ENCODE data around the gene PARP1.
"Not testable (repeated sequence)": the region's sequence is repeated elsewhere in the genome, so short reads cannot be mapped to it uniquely, and the experiment has no call there.

PARP1 gene

DNA sequence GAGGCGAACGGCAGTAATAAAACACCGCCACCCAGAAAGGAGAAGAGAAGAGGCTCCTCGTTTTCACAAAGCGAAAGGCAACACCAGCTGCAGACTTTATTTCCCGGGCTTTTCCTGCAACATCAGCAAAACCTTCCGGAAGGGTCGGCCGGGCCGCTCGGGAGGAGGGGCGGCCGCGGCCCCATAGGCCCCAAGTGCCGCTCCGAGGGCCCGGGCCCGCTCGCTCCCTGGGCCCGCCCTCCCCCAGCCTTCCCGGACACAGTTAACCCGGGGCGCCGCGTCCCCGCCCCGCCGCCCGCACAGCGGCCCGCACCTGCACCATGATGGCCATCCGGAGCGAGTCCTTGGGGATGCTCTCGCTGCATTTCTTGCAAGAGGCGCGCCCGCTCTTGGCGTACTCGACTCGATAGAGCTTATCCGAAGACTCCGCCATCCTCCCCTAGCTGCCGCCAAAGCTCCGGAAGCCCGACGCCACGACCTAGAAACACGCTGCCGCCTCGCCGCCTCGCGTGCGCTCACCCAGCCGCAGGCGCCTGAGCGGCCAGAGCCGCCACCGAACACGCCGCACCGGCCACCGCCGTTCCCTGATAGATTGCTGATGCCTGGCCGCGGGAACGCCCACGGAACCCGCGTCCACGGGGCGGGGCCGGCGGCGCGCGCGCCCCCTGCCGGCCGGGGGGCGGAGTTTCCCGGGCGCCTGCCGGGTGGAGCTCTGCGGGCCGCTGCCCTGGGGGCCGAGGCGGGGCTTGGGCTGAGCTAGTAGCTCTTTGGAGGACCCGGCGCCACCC, at the start of gene PARP1:
Gene PARP1 (minus strand): TSS at position 597 of the 788 bp plus-strand sequence. CDS start 164 bp downstream, at position 433.
- peak; percentile 87 for DNase-seq

DNA sequence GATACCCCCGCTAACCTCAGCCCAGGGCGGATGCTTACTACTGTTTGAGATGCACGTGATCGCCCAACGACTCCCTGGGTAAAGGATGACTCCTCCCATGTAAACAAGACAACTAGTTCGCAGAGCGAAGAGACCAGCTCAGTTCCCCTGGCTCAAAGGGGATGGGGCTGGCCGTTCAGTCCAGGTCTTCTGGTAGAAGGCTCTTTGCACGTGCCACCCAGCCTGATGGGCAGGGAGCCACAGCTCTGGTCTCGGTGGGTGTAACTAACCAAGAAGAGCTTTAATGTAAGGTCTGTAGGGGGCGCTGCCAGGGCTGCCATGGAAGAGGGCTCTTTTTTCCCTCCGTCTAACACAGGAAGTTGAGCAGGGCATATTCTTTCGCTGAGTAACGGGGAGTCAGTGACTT, 49.4 kb upstream of the PARP1 start:
- DNase-seq = no peak

DNA sequence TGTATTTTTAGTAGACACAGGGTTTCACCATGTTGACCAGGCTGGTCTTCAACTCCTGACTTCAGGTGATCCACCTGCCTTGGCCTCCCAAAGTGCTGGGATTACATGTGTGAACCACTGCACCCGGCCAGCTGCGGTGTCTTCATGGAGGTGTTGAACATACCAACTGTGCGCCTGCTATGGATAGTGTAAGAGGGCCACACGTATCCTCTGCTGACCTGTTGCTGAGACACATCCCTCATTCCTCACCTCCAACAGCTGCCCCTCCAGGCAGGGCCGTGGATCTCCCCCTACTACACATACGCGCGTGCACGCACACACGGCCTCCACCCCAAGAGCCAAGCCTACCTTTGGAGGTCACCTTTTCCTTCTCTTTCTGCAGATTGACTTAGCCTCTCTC, 48.0 kb upstream of the PARP1 start:
- DNase-seq = no peak

DNA sequence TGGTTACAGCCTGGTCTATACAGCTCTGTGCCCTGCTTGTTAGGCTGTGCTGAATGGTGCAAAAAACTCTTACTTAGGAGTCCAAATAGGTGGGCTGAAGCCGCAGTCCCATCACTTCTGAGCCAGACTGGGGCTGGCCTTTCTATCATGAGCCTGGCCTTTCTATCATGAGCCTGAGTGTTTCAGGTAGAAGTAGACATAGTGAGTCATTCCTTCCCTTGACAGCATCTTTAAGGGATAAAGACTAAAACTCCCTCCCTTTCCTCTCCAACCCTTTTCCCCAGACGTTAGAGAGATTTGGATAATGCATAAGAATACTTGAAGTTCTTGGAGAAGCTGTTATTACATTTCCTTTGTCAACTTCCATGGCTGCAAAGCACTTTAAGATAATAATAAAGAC, 46.5 kb upstream of the PARP1 start:
- DNase-seq = peak; percentile 50

DNA sequence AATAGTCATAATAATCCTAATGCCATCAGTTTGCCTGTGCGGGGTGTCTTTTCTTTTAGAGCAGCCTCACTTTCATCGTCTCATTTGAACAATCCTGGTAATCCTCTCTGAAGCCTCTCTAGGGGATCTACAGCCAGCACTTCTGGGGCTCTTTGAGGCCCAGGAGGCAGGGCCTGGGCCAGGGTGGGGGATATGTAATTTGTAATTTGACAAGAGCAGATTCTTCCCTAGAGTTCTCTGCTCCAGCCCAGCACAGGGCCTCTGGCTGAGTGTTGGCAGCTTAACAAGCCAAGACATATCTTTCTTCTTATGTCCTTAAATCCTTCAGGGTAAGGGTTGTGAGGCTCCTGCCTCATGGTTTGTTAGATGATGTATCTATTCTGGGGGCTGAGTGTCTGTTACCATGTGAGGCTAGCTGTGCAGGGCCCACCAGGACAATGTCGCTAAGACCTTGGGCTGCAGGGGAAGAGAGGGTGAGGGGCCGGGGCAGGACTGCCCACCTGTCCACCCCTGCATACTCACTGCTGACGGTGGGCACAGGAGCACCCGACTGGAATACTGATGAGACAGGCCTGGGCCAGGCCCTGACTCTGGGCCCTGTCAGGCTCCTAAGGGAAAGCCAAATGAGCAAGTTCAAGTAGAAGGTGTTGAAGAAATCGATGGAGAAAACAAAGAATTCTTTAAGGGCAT, 45.3 kb upstream of the PARP1 start:
- DNase-seq = no peak

DNA sequence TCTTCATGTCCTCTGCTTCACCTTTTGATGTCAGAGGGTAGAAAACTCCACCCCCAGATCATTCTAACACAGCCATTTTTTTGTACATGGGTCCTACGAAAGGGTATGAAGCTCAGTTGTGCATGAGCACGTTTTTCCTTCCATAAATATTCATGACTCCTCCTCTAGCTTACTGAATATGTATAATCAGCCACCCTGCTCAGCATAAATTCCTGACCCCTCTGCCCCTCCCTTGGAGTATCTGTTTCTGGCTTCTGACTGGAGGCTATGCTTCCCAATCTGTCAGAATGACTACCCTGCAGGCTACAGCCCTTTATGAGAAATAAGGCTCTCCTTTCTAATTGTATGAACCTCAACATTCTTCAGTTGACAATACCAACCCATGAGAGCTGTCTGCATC, 42.8 kb upstream of the PARP1 start:
- DNase-seq = no peak

DNA sequence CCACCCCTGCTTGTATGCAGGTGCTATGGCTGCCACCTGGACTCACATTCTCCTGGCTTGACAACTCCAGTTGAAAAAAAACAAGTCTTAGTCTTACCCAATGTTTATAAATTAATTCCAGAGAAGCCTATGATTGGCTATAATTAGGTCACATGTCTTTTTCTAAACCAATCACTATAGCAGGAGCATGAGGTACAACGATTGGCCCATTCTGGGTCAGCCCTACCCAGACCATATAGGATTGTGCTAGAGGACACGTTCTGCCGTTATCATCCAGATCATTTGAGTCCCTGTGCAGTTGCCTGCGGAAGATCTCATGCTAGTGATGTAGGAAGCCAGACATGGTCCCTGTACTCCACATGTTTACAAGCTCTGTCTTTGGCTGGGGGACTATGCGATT, 41.9 kb upstream of the PARP1 start:
- no peak for DNase-seq

DNA sequence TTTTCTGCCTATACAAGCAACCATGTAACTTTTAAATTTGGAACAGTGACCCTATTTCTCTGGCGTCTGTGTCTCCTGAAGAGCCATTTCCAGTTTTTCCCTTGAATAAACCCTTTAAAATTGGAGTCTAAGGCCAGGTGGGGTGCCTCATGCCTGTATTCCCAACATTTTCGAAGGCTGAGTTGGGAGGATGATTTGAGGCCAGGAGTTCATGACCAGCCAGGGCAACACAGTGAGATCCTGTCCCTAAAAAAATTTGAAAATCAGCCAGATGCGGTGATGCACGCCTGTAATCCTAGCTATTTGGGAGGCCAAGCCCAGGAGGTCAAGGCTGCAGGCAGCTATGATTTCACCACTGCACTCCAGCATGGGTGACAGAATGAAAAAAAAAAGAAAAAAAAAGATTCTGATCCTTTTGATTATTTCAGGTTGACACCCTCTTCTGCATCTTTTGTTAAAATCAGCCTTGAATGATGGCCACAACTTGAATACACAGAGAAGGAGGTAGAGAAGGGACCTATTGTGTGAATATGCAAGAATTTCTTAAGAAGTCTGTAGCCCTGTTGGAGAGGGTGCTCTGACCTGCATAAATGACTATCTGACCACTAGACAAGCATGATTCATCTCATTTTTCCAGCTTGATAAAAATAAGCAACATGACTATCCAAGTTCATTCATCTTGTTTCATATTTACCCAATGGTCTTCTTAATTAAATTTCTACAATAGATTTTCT, 40.2 kb upstream of the PARP1 start:
- no peak for DNase-seq

DNA sequence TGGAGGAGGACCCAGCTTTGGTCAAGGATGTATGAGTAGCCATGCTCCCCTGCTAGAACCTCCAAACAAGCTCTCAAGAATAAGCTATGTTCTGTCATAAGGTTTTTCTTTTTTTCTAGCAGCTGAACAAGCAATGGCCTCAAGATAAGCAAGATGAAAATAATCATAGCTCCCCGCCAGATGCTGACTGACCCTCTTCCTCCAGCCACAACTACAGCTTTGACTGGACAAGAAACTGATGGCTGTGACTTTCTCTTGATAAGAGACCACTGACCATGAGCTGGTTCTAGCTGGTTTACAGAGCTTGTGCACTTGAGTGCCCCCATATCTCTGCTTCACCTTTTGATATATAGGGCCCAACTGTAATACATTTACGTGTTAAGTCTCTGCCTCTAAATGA, 38.2 kb upstream of the PARP1 start:
- DNase-seq = no peak

DNA sequence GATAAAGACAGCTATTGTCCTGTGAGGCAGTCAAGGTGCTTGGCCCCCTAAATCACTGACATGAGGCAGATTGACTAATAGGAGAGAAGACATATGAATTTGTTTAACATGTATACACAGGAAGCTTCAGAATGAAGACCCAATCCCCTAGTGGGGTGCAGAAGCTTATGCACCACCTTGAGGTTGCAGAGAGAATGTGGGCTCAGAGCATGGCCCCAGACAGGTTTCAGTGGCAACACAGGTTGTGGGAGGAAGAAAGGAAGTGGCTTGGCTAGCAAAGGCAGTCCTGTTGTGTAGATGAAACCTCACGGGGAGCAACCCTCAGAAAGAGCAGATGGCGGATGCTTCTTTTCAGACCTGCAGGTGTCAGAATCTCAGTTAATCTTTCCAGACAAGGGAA, 37.0 kb upstream of the PARP1 start:
- no peak for DNase-seq

DNA sequence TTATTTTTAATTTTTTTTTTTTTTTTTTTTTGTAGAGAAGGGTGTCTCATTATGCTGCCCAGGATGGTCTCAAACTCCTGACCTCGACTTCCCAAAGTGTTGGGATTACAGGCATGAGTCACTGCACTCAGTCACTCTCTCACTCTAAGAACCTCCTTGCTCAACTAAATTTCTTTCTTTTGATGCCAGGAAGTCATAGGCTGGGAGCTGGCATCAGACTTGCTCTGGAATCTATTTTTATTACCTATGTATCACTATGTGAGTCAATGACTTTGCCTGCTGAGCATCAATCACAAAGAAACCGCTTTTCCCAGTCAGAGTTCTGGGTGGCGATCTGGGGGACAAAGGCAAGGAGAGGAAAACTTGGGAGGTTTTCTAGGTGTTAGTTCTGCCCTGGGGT, 35.5 kb upstream of the PARP1 start:
- no peak for DNase-seq

DNA sequence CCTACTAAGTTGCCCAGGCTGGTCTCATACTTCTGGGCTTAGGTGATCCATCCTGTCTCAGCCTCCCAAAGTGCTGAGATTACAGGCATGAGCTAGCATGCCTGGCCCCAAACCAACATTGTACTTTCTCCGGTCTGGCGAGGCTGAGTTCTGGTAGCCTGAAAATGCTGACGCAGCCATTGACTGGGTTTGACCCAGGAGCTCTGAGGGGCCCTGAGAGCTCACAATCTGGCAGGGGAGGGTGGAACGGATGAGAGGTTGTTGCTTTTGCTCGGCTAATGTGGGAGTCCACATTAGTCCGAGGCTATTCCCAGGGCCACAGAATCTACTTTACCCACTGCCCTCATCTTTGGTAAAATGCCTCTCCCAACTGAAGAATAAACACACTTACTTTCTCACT, 35.1 kb upstream of the PARP1 start:
- no peak for DNase-seq

DNA sequence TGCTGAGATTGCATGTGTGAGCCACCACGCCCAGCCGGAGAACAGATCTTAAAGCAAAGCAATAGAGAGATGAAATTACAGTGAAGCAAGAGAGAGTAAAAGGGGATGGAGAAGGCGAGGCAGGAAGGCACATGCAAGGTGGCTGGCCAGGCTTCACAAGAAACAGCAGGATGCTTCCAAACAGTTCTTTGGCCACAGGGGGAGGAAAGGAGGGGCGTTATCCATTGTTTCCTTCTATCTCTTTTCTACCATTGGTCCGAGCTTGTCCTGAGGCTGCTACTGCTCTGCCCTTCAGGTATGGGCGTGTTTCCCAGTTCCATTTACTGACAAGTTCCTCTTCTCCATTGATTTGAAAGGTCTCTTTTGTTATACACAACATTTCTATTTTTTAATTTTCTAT, 33.7 kb upstream of the PARP1 start:
- no peak for DNase-seq

DNA sequence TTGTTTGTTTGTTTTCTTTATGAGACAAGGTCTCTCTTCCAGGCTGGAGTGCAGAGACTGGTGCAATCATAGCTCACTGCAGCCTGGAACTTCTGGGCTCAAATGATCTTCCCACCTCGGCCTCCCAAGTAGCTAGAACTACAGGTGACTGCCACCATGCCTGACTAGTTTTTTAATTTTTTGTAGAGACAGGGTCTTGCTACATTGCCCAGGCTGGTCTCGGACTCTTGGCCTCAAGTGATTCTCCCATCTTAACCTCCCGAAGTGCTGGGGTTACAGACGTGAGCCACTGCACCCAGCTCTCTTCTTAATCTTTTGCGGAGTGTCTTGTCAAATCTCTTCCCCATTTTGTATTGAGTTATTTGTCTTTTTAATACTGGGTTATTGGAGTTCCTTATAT, 32.6 kb upstream of the PARP1 start:
- DNase-seq = no peak

DNA sequence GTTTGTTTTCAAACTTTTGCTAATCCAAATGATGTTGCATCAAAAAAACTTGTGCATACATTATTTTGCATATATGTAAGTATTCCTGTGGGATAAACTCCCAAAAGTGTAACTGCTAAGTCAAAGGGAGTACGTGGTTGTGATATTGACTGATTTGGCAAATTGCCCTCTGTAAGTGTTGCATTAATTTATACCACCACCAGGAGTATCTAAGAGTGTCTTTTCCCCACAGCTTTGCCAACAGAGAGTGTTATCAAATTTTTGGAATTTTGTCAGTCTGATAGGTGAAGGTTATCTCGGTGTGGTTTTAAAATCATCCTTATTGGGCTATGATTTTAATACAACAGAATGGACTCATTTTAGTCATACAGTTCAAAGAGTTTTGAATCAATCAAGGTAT, 30.1 kb upstream of the PARP1 start:
- no peak for DNase-seq

DNA sequence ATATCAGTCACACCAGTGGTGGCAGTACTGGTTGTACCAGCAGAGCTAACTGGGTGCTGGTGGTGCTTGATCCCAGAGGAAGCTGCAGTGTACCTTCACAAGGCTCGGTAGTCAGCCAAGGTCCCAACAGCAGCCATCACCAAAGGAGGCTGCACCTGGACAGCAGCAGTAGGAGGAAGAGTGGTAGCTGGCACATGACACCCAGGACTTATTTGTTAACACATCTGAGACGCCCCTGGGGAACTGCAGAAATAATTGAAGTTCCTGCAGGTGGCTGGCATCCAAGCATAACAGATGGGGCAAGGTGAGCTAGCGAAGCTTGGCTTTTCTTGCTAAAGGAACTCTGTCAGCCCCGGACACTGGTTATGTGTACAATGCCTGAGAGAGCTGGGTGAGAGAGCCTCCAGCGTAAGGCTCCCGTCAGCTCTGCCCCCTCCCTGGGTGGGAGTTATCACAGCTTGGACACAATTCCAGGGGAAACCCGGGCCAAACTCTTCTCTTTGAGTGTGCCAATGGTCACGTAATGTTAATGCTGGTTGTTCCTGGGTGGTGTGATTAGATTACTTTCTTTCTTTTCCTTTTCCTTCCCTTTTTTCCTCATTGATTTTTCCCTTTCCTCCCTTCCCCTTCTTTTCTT, 29.1 kb upstream of the PARP1 start:
- DNase-seq = peak; percentile 95

DNA sequence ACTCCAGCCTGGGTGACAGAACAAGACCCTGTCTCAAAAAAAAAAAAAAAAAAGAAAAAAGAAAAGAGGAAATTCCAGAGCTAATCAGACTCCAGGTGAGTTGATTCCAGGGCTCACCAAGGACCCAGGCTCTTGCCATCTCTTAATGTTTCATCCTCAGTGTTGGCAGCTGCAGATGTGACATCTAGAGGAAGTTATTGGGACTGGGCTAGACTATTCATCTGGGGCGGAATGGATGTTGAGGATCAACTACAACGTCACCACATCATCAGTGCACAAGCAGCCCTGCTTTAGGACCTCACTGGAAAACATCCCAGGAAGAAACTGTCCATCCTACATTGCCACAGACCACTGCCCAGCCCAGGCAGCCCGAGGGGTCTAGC, 28.6 kb upstream of the PARP1 start:
- DNase-seq = peak; percentile 52

DNA sequence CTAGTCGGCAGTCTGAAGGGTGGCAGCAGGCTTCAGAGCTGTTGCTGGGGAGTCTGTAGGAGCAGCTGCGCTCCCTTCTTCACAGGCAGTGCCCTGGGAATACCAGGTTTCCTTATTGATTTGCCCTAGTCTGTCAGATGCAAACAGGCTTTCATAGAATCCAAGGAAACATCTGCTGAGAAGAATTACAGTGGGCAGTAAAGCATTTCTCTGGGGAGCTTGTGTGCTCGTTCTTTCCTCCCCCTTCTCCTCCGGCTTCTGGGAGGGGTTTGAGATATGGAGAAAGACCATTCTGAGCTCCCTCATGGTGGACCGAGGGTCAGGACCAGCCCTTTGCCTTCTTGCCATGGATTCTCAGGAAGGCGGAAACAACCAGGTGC, 25.4 kb upstream of the PARP1 start:
- DNase-seq = peak; percentile 26

DNA sequence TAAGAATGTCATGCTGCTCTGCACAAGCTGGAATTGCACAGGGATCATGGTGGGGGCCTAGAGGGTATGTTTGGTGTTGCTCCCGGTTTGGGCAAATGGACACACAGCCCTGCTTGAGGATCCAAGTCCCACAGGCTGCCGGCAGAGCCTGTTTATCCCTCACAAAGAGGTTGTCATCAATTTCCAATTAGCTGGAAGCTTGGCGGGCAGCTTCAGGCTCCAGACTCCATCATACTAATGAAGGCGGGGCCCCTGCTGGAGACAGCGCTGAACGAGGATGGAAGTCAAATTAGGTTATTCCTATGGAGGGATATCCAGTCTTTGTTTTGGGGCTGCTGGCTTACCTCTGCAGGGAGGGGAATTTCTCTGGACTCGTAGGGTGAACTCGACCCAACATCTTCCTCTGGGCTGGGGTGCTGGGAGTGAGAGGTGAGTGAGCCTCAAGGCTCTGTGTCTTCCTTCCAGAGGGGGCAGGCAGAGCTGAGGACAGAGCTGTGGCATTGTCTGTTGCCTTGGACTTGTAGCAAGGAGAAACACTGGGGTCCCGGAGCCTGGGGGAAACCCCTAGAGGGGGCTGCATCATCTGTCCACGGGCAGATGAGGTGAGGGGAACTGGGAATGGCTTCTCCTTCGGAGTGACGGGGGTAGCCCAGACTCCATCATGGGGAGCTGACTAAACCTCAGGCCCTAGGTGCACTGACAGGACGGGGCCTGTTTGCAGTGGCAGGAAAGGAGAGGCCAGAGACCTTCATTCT, 24.9 kb upstream of the PARP1 start:
- DNase-seq = no peak

DNA sequence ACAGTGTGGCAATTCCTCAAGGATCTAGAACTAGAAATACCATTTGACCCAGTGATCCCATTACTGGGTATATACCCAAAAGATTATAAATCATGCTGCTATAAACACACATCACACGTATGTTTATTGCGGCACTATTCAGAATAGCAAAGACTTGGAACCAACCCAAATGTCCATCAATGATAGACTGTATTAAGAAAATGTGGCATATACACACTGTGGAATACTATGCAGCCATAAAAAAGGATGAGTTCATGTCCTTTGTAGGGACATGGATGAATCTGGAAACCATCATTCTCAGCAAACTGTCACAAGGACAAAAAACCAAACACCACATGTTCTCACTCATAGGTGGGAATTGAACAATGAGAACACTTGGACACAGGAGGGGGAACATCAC, 24.0 kb upstream of the PARP1 start:
- DNase-seq = not testable (repeated sequence)

DNA sequence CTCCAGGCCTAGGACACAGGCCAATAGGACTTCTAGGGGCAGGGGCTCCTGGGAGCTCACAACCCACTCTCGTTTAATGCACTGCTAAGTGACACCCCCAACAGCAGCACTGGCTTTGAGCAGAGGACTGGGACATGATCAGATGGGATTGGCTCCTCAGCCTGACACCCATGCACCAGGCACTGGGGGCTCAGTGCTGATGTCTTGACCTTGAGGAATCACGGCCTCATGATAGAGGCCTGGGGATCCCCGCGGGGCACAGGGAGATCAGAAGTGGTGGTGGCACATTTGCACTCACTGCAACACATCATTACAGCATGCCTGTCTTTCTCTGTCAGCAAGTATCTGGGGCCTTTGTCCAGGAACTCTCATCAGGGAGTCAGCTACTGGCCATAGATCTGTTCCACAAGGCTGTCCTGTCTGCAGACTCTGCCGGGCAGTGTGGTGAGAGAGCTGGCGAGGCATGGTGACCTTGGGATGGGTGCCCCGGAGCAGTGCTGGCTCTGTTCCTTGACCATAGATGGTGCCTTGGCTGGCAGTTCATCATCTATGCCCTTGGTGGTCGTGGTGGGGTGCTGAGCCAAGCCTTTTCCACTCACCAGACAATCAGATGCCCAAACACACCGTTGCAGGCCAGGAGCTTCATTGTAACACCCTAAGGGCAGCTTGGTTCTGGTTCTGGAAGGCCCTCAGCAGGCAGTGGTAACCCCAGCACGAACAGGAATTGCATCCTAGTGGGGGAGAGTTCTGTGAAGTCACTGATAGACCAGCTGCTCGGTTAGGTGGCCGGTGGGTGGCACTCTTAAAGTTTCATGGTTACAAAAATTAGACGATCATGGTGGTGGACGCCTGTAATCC, 22.2 kb upstream of the PARP1 start:
- no peak for DNase-seq
